Stimulated activated CD4-positive, alpha-beta T cell treated with anti-CD3 and anti-CD28 coated beads, TNF-alpha, amount 100 ng/mL, for 24 hours (primary cell): ENCODE data around the gene HSD3B7.

Experiments
- DNase-seq, 3 experiments: peaks; one replicate each; pipeline ENCODE4 v3.0.0-alpha.2; 2020; ENCODE audit warnings: low read depth in 3 of 3

HSD3B7 gene

GRCh38 chr16:30956601-30957455 is 28.2 kb upstream of the HSD3B7 start:
- DNase-seq = peak; percentile 80 to 94 (median 87)

GRCh38 chr16:30957456-30958174 is 27.4 kb upstream of the HSD3B7 start, which contains the start of gene SETD1A:
Gene SETD1A (plus strand): TSS chr16:30957754. CDS start chr16:30958732, 978 bp downstream.
- DNase-seq = peak; percentile 92 to 97 (median 96)

DNA sequence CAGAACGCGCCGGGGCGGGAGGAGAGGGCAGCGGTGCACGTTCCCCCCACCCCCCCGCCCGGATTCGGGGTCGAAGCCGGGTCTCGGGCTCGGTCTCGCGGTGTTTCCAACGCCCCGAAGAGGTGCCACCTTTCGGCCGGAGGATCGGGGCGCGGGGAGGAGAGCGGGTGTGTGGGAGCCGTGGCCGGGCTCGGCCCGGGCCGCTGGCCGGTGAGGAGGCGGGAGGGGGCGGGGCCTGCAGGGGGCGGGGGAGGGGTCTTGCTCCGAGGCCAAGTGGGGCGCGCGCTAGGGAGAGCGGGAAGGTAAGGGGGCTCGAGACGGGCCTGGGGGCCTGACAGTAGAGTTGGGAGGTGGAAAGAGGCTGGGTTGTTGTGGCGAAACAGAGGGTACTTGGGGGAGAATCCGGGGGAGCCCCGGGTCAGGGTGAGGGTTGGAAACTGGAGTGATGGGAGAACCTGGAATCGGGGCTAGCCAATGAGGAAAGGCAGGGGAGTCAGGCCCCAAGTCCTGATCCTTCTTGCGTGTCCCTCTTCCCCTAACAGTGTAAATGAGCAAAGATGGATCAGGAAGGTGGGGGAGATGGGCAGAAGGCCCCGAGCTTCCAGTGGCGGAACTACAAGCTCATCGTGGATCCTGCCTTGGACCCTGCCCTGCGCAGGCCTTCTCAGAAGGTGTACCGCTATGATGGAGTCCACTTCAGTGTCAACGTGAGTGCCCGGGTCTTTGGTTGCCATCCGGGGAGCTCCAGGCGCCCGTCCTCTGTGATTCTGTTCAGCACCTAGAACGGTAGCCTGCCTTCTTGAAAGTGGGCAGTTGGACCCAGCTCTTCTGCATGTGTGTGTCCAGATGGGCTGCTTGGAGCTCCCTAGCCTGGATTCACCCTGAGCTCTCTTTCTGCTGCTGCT is 26.6 kb upstream of the HSD3B7 start:
- DNase-seq = no peak

DNA sequence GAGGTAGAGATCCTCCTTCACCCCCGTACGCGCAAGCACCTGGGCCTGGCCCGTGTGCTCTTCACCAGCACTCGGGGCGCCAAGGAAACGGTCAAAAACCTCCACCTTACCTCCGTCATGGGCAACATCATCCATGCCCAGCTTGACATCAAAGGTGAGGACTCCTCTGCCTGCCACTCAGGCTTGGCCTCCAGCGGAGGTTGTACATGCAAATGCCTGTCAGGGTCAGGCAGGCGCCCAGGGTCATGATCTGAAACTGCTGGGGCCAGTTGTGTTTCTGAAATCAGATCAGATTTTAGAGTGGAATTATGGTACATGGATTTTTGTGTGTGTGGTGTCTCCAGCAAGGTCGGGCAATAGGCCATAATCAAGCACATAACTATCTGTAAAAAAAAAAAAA is 23.6 kb upstream of the HSD3B7 start:
- DNase-seq = no peak

DNA sequence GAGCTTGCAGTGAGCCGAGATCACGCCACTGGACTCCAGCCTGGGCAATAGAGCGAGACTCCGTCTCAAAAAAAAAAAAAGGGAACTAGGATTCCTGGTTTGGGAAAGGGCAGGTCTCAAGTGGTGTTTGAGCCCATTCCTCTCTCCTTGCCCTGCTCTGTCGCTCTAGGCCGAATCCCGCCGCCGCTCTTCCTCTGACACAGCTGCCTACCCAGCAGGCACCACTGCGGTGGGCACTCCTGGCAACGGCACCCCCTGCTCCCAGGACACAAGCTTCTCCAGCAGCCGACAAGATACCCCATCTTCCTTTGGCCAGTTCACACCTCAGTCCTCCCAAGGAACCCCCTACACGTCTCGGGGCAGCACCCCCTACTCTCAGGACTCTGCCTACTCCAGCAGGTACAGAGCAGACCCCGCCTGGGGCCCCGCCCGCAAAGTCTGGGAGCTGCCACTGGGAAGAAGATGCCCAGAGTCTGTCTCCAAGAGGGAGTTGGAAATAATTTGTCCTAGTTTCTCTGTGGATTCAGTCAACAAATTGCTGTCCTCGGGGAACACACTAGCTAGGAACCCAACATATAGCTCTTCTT is 21.0 kb upstream of the HSD3B7 start:
- no peak for DNase-seq

DNA sequence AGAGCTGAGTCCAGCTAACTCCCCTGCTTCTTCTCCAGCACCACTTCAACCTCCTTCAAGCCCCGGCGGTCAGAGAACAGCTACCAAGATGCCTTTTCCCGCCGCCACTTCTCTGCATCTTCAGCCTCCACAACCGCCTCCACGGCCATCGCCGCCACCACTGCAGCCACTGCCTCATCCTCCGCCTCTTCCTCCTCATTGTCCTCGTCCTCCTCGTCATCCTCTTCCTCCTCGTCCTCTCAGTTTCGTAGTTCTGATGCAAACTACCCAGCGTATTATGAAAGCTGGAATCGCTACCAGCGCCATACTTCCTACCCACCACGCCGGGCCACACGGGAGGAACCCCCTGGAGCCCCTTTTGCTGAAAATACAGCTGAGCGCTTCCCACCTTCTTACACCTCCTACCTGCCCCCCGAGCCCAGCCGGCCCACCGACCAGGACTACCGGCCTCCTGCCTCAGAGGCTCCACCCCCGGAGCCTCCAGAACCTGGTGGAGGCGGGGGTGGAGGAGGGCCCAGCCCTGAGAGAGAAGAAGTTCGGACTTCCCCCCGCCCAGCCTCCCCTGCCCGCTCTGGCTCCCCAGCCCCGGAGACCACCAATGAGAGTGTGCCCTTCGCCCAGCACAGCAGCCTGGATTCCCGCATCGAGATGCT is 20.3 kb upstream of the HSD3B7 start:
- DNase-seq = no peak

- no peak for DNase-seq
Observed at GRCh38 chr16:30965436-30965835, 19.6 kb upstream of the HSD3B7 start.

GRCh38 chr16:30966033-30966619 is 18.9 kb upstream of the HSD3B7 start:
- DNase-seq = no peak

GRCh38 chr16:30967795-30968194 is 17.2 kb upstream of the HSD3B7 start:
- no peak for DNase-seq

DNA sequence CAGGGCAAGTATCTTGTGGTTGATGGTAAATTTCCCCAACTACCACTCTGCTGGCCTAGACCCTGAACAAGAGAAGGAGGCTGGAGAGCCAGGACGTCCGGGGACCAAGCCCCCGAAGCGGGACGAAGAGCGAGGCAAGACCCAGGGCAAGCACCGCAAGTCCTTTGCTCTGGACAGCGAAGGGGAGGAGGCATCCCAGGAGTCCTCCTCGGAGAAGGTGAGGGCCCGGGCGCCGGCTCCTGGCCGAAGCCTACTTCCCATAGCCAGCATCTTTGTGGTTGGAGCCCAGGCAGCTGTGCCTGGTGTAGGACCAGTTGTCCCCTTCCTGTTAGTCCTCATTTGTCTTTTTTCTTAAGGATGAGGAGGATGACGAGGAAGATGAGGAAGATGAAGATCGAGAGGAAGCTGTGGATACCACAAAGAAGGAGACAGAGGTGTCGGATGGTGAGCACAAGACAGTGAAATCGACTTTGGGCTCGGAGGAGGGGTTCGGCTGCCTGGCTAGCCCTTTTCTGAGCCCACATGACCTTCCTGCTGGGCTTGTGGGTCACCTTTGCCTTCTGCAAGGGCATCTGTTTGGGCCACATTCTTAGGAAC is 15.7 kb upstream of the HSD3B7 start:
- DNase-seq = no peak

- DNase-seq = no peak
Observed at GRCh38 chr16:30971298-30971697, 13.7 kb upstream of the HSD3B7 start.

GRCh38 chr16:30972872-30973271 is 12.1 kb upstream of the HSD3B7 start:
- DNase-seq = no peak

DNA sequence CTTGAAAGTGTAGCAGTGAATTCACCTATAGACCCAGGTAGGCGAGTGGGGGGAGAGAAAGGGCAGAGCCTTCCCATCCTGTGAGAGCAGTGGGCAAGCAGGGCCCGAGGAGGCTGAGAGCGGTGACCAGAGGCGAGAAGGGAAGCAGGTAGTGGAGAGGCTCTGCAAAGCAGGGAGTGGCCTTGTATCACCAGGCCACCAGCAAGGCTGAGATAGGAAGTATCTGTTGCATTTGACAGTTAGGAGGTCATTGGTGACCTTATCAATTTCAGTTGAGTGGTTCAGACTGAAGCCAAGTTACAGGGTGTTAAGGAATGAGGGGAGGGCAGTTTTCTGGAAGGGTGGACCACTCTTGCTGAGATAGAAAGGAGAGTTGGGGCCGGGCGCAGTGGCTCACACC is 10.7 kb upstream of the HSD3B7 start:
- no peak for DNase-seq

DNA sequence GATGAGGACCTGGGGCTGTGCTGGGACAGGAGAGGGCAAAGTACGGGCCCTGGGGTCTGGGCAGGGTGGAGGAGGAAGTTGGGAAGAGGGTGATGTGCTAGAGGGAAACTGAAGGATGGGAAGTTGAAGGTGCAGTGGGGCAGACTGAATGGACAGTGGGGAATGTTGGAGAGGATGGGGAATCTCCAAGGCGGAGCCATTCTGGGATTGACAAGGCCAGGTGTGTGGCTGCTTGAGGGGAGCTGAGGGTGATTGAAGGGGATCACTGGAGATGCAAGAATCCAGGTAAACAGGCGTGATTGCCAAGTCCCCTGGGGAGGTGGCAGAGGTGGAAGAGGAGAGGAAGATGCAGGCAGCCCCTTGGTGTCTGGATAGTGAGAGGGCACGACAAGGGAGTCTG is 8.5 kb upstream of the HSD3B7 start:
- no peak for DNase-seq

DNA sequence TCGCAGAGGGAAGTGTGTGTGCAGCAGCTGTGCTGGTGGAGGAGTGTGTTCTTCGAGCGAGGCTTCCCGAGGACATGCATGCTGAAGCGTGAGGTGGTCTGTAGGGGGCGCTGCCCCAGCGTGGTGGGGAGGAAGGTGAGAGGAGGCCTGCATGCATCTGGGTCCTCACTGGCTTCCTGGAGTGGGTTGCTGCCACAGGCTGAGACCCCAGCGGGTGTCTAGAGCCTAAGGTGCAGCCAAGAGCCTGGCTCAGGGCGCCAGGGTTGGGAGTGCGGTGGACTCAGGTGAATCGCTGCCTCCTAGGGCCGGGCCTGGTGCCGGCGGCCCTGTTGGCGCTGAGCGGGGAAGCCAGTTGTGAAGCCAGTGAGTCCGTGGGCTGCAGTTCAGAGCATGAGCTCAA is 7.5 kb upstream of the HSD3B7 start:
- no peak for DNase-seq

DNA sequence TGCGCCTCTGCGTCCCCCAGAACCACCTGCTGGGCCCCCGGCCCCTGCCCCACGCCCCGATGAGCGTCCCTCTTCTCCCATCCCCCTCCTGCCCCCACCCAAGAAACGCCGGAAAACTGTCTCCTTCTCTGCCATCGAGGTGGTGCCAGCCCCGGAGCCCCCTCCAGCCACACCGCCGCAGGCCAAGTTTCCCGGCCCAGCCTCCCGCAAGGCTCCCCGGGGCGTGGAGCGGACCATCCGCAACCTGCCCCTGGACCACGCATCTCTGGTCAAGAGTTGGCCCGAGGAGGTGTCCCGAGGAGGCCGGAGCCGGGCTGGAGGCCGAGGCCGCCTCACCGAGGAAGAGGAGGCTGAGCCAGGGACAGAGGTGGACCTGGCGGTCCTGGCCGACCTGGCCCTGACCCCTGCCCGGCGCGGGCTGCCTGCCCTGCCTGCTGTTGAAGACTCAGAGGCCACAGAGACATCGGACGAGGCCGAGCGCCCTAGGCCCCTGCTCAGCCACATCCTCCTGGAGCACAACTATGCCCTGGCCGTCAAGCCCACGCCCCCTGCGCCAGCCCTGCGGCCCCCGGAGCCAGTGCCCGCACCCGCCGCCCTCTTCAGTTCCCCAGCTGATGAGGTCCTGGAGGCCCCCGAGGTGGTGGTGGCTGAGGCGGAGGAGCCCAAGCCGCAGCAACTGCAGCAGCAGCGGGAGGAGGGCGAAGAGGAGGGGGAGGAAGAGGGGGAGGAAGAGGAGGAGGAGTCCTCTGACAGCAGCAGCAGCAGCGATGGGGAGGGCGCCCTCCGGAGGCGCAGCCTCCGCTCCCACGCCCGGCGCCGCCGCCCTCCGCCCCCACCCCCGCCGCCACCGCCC is 5.6 kb upstream of the HSD3B7 start:
- no peak for DNase-seq

GRCh38 chr16:30980023-30980371 is 5.0 kb upstream of the HSD3B7 start:
- DNase-seq = no peak

- no peak for DNase-seq
Observed at GRCh38 chr16:30980434-30980833, 4.6 kb upstream of the HSD3B7 start.

DNA sequence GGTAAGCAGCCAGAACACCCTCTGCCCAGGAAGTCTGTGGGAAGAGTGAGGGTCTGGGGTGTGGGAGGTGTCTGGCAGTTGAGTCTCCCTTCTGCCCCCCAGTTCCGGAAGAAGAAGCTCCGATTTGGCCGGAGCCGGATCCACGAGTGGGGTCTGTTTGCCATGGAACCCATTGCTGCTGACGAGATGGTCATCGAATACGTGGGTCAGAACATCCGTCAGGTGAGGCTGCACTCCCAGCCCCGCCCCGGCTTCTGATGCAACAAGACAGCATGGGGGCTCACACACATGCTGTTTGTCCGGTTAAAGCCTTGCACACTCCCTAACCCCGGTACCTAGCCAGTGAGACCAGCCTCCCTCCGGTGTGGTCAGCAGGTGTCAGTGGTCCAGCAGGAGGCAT is 4.0 kb upstream of the HSD3B7 start:
- DNase-seq = no peak
